Activated gamma-delta T cell treated with Interleukin-2 at 50 U/mL for 16 hours (primary cell): ENCODE measurements around the gene C1orf87.
"Not testable (repeated sequence)": the region's sequence is repeated elsewhere in the genome, so short reads cannot be mapped to it uniquely, and the experiment has no call there.

Source experiments
- DNase-seq: peaks from one replicate; pipeline ENCODE4 v3.0.0-alpha.2; 2020

C1orf87 gene

DNA sequence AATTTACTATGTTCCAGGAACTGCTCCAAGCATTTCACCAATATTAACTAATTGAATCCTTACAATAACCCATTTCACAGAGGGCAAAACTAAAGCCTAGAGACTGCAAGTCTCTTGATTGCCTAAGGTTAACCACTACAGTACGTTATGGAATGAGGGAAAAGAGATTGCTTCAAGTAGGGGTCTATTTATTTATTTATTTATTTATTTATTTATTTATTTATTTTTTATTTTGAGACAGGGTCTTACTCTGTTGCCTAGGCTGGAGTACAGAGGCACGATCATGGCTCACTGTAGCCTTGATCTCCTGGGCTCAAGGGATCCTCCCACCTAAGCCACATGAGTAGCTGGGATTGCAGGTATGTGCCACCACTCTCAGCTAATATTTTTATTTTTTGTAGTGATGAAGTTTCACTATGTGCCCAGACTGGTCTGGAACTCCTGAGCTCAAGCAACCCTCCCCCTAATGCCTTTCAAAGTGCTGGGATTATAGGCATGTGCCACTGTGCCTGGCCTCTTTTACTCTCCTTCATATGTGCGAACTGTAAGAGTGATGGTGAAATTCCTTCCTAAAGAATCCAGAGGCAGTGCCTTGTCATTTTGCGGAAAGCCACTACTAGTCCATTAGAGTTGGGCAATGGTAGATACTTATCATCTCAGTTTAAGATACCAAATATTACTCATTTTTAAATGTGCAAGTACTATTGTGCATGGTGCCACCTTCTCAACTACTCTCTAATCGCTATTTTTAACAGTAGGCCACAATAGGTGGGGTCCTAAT, 81.3 kb downstream of the C1orf87 start:
- DNase-seq = no peak

DNA sequence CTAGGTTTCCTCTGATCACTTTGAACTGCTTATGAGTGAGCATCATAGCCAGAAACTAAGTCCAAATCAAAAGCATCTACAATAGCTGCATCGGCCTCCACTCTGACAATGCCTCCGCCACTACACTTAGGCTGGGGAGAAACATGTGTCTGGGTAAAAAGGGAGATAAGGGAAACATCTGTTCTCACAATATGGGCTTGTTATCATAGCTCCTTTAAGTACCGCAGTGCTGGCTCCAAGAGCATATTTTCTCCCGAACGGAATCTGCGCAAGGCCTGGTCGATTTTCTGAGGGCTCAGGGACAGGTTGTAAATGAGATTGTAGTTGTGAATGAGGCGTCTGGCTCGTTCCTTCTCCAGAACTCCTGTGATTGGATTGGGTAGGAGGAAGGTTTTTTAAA, 83.1 kb downstream of the C1orf87 start:
- DNase-seq = no peak

DNA sequence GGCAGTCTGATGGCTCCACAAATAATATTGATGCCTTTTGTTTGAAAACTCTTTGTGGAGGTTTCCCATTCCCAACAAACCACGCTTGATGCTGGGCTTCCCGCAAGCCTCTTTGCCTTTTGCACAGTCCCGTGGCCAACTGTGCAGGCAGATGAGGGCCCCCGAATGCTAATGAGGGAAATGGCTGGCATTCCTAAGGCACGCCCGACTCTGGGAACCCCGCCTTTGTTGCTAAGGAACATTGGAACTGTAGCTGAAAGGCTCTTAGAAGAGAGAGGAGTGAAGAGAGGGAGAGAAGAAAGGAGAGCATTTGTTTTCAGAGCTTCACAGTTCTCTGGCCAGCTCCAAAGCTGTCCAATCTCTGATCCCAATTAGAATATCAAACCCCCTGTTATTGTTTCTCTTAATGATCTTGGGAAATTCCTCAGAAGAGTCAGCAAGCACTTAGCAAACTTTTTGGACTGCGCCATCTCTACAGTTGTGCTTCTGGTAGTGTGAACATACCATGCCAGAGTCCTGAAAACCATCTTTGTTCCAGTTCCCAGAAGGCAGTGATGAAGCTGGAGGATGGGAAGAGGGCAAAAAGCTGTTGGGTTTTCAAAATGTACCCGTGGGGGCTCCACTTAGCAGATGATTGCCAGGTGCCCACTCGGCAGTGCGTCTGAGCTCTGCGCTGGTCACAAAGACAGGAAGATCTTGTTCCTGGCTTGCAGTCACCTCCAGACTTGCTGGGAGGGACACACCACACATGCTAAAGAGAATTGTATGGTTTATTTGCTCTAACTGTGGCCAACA, 86.9 kb downstream of the C1orf87 start:
- DNase-seq = no peak

GRCh38 chr1:59985911-59986515, 87.6 kb downstream of the C1orf87 start:
- DNase-seq = no peak

DNA sequence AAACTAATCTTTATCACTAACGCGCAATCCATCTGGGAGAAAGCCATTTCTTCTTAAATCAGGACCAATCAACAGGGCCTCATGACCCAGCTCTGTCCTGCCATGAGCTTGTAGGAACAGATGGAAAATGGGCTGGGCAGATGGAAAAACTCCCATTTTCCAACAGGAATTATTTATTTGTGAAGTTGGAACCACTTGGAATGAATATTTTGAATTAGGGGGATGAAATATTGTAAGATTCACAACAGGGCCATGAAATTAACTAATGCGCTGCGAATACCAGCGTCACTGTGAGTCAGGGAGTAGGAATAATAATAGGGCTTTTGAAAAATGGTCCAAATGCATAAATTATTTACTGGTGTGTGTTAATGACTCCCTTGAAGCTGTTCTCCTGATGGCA, 93.9 kb downstream of the C1orf87 start:
- no peak for DNase-seq

DNA sequence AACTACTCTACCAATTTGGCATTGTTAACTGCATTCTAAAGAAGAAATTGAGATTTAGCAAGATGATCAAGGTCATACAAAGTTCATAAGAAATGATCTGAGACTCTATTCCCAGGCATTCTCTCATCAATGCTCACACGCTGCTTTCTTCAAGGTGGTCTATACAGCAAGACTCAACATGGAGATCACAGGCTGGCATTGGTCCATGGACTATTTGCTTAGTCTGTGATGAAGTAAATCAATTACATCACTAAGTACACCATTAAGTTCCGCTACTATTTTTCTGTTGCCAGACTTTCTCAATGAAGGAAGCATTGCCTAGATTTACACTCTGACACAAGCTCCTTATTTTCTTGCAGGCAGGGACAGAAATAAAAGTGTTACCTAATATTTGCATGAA, 95.1 kb downstream of the C1orf87 start:
- no peak for DNase-seq

DNA sequence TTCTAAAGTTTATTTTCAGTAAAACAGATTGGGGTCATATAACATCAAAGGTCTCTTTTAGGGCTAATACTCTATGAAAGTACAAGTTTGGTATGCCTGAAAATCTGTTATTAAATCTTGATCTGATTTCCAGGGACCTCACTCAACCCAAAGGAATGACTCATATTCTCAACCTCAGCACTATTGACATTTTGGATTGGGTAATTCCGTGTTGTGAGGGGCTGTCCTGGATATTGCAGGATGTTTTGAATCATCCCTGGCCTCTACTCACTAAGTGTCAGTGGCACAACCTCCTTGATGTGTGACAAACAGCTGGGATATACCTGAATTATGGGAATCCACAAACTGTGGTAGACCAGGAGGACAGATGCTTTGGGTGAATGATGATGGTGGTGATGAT, 95.5 kb downstream of the C1orf87 start:
- no peak for DNase-seq

DNA sequence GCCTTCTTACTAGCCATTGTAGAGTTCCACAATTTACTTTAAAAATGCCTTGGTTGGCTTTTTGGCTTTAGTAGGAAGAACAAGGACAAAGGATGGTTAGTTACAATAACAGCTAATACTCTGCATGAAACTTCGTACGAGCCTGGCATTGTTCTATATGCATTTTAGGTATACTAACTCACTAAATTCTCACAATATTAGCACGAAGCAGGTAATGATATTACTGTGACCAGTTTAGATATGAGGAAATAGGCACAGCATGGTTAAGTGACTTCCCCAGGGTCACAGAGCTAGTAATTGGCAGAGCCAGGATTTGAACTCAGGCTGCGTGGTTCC, 96.5 kb downstream of the C1orf87 start:
- no peak for DNase-seq

GRCh38 chr1:59976194-59977074, 97.1 kb downstream of the C1orf87 start:
- DNase-seq = peak; percentile 31

- no peak for DNase-seq
These were observed 99.9 kb downstream of the C1orf87 start for GRCh38 chr1:59973719-59974118.

- DNase-seq = no peak
These were observed 101.2 kb downstream of the C1orf87 start for GRCh38 chr1:59972216-59972927.

DNA sequence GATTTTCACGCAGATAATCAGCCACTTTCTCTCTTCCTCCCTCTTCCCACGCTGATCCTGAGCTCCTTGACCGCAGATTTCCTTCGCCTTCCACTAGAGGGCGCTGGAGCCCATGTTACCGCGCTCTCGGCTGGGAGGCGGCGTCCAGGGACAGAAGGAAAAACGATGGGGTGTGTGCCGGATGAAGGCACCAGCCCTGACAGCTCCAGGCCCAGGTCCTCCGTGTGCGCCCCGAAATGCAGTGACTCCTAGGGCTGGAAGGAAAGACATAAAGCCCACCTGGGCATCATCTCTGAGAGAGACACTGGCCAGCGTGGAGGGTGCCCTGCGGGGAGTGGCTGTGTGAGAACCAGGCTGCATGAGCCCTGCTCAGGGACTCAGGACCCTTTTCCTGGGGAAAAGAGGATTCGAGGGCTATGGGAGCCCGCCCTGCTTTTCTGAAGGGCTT, 102.1 kb downstream of the C1orf87 start:
- peak; percentile 16 for DNase-seq

- DNase-seq = not testable (repeated sequence)
These were observed 103.9 kb downstream of the C1orf87 start for GRCh38 chr1:59969542-59970175.

GRCh38 chr1:59968746-59969145, 104.8 kb downstream of the C1orf87 start:
- not testable (repeated sequence) for DNase-seq

DNA sequence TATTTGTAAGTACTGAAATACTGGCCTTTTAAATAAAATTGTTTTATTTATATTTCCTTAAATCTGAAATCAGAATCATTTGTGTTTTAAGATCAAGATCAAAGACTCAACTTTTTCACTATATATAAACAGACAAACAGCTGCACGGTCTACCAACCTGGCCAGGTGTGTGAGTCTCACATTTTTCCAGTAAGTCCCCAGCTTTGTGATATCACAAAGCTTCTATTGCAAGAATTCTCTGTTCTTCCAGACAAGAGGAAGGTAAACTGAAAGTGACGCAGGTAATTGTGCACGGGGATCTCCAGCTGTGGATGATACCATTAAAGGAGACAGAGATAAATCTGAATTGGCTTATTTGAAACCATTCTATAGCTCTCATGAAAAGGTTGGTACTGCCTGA, 105.8 kb downstream of the C1orf87 start:
- no peak for DNase-seq

DNA sequence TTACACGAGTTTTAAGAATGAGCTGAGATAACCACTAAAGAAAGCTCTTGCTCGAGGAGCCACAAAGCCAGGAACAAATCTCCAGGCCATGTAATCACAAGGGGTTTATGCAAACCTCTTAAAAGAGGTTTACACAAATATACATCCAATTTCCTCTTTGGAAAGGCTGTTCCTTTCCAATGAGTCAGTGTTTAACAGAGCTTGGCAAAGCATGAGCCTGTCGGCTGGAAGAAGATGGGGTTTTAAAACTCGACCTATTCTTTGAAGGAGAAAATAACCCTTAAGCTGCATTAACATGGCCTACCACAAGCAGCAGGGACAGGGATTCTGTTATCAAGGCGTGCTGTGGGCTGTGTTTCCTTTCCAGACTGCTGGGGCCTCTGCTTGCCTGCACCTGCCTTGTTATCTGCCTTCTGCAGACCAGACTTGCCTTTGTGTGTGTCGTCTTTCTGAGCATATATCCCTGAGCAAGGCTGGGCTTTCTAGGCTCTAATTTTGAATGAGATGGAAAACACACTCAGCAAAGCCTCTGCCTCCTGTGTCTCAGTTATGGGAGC, 106.4 kb downstream of the C1orf87 start:
- DNase-seq = no peak

GRCh38 chr1:59952065-59952464, 121.5 kb downstream of the C1orf87 start:
- no peak for DNase-seq

GRCh38 chr1:59949648-59950047, 123.9 kb downstream of the C1orf87 start:
- no peak for DNase-seq

DNA sequence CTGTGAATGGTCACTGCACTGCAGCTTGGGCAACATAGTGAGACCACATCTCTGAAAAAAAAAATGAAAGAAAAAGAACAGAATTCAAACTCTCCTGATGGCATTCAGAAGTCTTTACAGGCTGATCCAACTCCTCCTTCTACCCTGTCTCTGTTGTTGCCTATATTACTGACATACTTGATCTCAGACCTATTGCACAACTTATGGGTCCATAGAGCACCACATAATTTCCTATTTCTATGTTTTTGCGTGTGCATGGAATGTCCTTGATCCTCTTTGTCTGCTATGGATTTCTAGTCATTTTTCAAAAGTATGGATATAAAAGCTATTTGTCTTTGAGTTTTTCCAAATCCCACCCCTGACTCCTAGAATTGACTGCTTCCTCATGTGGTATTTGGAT, 124.6 kb downstream of the C1orf87 start:
- no peak for DNase-seq

- peak; percentile 40 for DNase-seq
These were observed 126.3 kb downstream of the C1orf87 start for GRCh38 chr1:59947047-59947938.
